ENCODE data around the gene KRT24.

The KRT24 gene

GRCh38 chr17:40705584-40705983, 2.0 kb upstream of the KRT24 start:
- H3K36me3 ChIP-seq (replicated peaks; ENCODE audit: low read depth, low read length): no peaks in the 10 kb centered on the region
- no peaks in the 10 kb centered on the region for H3K4me1 ChIP-seq (ENCODE audit: low read length)
- H2AFZ ChIP-seq (ENCODE audit: low read depth, low read length): no peak overlapping the region
- no peak overlapping the region for H3K9ac ChIP-seq (ENCODE audit: low read length)
- 0 out of 2 replicates have a peak, but pooled peaks cover 3% of the 10 kb centered on the region for H3K27me3 ChIP-seq (ENCODE audit: low read depth, low read length)
- no peaks in the 10 kb centered on the region for H4K20me1 ChIP-seq (ENCODE audit: insufficient read depth, low read length)
- no peaks in the 10 kb centered on the region for H3K9me3 ChIP-seq (ENCODE audit: insufficient read depth, low read length)
- no peak overlapping the region for H3K4me2 ChIP-seq (ENCODE audit: low read length)
- no peak overlapping the region for H3K4me3 ChIP-seq (ENCODE audit: low read length)
- no peak overlapping the region for H3K27ac ChIP-seq (ENCODE audit: low read length)
- TF ChIP-seq CTCF (IDR thresholded peaks at IDR 0.05; ENCODE audit: low read depth, low read length) (no peak), EZH2phosphoT487 (IDR thresholded peaks at IDR 0.05; ENCODE audit: low read depth) (no peak)
- no peaks in the 10 kb centered on the region for H3K79me2 ChIP-seq (ENCODE audit: low read length)

- TF ChIP-seq CTCF (IDR thresholded peaks at IDR 0.05; ENCODE audit: low read depth, low read length) (no peak), EZH2phosphoT487 (IDR thresholded peaks at IDR 0.05; ENCODE audit: low read depth) (no peak)
- Histone ChIP-seq H3K27ac (ENCODE audit: low read length) (no peak overlapping the region), H3K4me2 (ENCODE audit: low read length) (no peak overlapping the region), H2AFZ (ENCODE audit: low read depth, low read length) (no peak overlapping the region), H3K4me1 (ENCODE audit: low read length) (no peaks in the 10 kb centered on the region), H3K9me3 (ENCODE audit: insufficient read depth, low read length) (no peaks in the 10 kb centered on the region), H4K20me1 (ENCODE audit: insufficient read depth, low read length) (no peaks in the 10 kb centered on the region), H3K4me3 (ENCODE audit: low read length) (no peak overlapping the region), H3K9ac (ENCODE audit: low read length) (no peak overlapping the region), H3K27me3 (ENCODE audit: low read depth, low read length) (peaks cover 13% of the 10 kb centered on the region), H3K36me3 (replicated peaks; ENCODE audit: low read depth, low read length) (no peaks in the 10 kb centered on the region), H3K79me2 (ENCODE audit: low read length) (no peaks in the 10 kb centered on the region)
Measured at GRCh38 chr17:40702271-40702670, 1.3 kb downstream of the KRT24 start.

GRCh38 chr17:40699853-40700252, 3.7 kb downstream of the KRT24 start:
- Histone ChIP-seq H3K36me3 (replicated peaks; ENCODE audit: low read depth, low read length) (no peaks in the 10 kb centered on the region), H3K4me3 (ENCODE audit: low read length) (no peak overlapping the region), H3K9me3 (ENCODE audit: insufficient read depth, low read length) (no peaks in the 10 kb centered on the region), H4K20me1 (ENCODE audit: insufficient read depth, low read length) (no peaks in the 10 kb centered on the region), H3K27ac (ENCODE audit: low read length) (no peak overlapping the region), H3K79me2 (ENCODE audit: low read length) (no peaks in the 10 kb centered on the region), H3K4me1 (ENCODE audit: low read length) (peaks cover 9% of the 10 kb centered on the region), H3K27me3 (ENCODE audit: low read depth, low read length) (peaks cover 22% of the 10 kb centered on the region), H2AFZ (ENCODE audit: low read depth, low read length) (no peak overlapping the region), H3K9ac (ENCODE audit: low read length) (no peak overlapping the region), H3K4me2 (ENCODE audit: low read length) (no peak overlapping the region)
- TF ChIP-seq EZH2phosphoT487 (IDR thresholded peaks at IDR 0.05; ENCODE audit: low read depth): no peak
- no peak for TF ChIP-seq CTCF (IDR thresholded peaks at IDR 0.05; ENCODE audit: low read depth, low read length)

- H2AFZ ChIP-seq (ENCODE audit: low read depth, low read length): no peak overlapping the region
- peaks cover 9% of the 10 kb centered on the region for H3K4me1 ChIP-seq (ENCODE audit: low read length)
- peaks cover 19% of the 10 kb centered on the region for H3K27me3 ChIP-seq (ENCODE audit: low read depth, low read length)
Measured at GRCh38 chr17:40699371-40699770, 4.2 kb downstream of the KRT24 start.

More at GRCh38 chr17:40699371-40699770, 4.2 kb downstream of the KRT24 start:
- TF ChIP-seq EZH2phosphoT487 (IDR thresholded peaks at IDR 0.05; ENCODE audit: low read depth): no peak
- no peak for TF ChIP-seq CTCF (IDR thresholded peaks at IDR 0.05; ENCODE audit: low read depth, low read length)
- Histone ChIP-seq H4K20me1 (ENCODE audit: insufficient read depth, low read length) (no peaks in the 10 kb centered on the region), H3K4me3 (ENCODE audit: low read length) (no peak overlapping the region), H3K9me3 (ENCODE audit: insufficient read depth, low read length) (no peaks in the 10 kb centered on the region), H3K36me3 (replicated peaks; ENCODE audit: low read depth, low read length) (no peaks in the 10 kb centered on the region), H3K27ac (ENCODE audit: low read length) (no peak overlapping the region), H3K79me2 (ENCODE audit: low read length) (no peaks in the 10 kb centered on the region), H3K9ac (ENCODE audit: low read length) (no peak overlapping the region), H3K4me2 (ENCODE audit: low read length) (no peak overlapping the region)
